Measurements from ENCODE around the gene CBX2. TPM values are rescaled to one million over a fixed set of nuclear protein-coding genes. Genes with fewer than 3 reads are reported as not detected.

The CBX2 gene
- total and polyA plus RNA-seq, 12 donors: 0.06 to 3.4 (median 0.82) TPM

DNA sequence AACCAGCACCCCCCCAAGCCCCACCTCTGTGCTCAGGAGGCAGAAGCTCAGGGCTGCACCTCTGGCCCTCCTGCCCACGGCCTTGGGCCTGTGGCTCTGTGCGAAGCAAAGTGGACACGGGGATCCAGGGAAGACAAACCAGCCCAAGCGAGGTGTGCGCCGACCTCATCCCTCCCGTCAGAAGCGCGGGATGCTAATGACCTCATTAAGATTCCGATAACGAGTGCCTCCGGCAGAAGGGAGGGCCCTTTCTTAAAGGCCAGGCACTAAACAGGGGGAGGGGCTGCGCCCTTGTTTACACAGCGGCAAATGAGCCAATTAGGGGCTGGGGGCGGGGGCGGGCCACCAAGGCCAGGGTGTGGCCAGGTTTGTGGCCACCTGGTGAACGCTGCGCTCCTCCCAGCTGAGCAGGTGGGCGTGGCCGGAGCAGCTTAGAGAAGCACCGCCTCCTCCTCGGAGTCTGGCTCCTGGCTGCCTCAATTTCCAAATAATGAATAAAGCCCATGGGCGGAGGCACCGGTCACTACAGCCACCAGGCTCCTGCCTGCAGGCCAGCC lies 58.1 kb downstream of the CBX2 start:
- DNase-seq: peak in 4 of 7 donors; percentile 27 to 60 (median 49)
- intact Hi-C loops (cut with DNase I): loop anchor here in 1 of 2 donors (5.0 kb wide), 1 partner anchor 34 kb away; no protein-coding TSS in a partner anchor
- WGBS, 4 donors: 73 to 85% (median 82%) methylated on average over 12 to 24 of the region's 24 CpGs
- TF ChIP-seq, protein P1, sequence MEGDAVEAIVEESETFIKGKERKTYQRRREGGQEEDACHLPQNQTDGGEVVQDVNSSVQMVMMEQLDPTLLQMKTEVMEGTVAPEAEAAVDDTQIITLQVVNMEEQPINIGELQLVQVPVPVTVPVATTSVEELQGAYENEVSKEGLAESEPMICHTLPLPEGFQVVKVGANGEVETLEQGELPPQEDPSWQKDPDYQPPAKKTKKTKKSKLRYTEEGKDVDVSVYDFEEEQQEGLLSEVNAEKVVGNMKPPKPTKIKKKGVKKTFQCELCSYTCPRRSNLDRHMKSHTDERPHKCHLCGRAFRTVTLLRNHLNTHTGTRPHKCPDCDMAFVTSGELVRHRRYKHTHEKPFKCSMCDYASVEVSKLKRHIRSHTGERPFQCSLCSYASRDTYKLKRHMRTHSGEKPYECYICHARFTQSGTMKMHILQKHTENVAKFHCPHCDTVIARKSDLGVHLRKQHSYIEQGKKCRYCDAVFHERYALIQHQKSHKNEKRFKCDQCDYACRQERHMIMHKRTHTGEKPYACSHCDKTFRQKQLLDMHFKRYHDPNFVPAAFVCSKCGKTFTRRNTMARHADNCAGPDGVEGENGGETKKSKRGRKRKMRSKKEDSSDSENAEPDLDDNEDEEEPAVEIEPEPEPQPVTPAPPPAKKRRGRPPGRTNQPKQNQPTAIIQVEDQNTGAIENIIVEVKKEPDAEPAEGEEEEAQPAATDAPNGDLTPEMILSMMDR (IDR thresholded peaks at IDR 0.05): no peak
- no peak for TF ChIP-seq POLR2A (IDR thresholded peaks at IDR 0.05)
- peaks cover 0 to 22% of the 10 kb centered on the region in 2 donors for H3K36me3 ChIP-seq (replicated peaks in 1 of 2)
- H3K9me3 ChIP-seq (replicated peaks in 1 of 3): no peaks in the 10 kb centered on the region
- H3K4me3 ChIP-seq: no peak overlapping the region
- H3K4me1 ChIP-seq (replicated peaks in 1 of 2): peaks cover 48 to 57% of the 10 kb centered on the region in 2 donors
- peaks cover 10% of the 10 kb centered on the region for H3K27me3 ChIP-seq
- H3K27ac ChIP-seq: peak overlapping the region in 1 of 5 donors; percentile 73

DNA sequence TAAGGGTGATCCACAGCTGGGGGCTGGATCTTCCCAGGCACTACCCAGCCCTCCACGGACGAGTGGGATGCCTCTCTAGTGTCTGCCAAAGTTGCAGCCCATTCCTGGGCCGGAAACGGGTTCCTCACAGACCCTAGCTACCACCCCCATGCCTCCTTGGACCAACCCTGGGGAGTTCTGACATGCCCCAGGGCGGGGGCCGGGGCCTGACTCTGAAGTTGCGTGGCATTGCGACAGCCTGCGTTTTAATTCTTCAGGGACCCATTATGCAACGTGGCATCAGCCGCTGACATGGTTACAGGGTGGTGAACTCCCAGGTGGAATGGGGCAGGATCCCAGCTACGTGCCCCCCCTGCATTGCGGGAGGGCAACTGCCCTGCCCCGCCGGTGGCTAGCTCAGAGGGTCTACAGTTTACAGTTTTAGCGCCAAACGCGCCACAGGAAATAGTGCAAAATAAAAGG lies 58.6 kb downstream of the CBX2 start:
- Histone ChIP-seq H3K4me3 (peak overlapping the region in 1 of 4 donors; percentile 96), H3K4me1 (replicated peaks in 1 of 2) (peaks cover 43 to 59% of the 10 kb centered on the region in 2 donors), H3K27ac (peak overlapping the region in 2 of 5 donors; percentile 73 to 95), H3K36me3 (replicated peaks in 1 of 2) (peaks cover 0 to 22% of the 10 kb centered on the region in 2 donors), H3K27me3 (peaks cover 15% of the 10 kb centered on the region), H3K9me3 (replicated peaks in 1 of 3) (no peaks in the 10 kb centered on the region)
- intact Hi-C loops (cut with DNase I): loop anchor here in 1 of 2 donors (5.0 kb wide), 1 partner anchor 34 kb away; no protein-coding TSS in a partner anchor
- WGBS, 4 donors: 46 to 54% (median 51%) methylated on average over 16 to 18 of the region's 18 CpGs
- TF ChIP-seq, protein P1 (IDR thresholded peaks at IDR 0.05): no peak
- TF ChIP-seq POLR2A (IDR thresholded peaks at IDR 0.05): peak in 1 of 2 donors; percentile 9
- DNase-seq: peak in 5 of 7 donors; percentile 38 to 71 (median 56)

DNA sequence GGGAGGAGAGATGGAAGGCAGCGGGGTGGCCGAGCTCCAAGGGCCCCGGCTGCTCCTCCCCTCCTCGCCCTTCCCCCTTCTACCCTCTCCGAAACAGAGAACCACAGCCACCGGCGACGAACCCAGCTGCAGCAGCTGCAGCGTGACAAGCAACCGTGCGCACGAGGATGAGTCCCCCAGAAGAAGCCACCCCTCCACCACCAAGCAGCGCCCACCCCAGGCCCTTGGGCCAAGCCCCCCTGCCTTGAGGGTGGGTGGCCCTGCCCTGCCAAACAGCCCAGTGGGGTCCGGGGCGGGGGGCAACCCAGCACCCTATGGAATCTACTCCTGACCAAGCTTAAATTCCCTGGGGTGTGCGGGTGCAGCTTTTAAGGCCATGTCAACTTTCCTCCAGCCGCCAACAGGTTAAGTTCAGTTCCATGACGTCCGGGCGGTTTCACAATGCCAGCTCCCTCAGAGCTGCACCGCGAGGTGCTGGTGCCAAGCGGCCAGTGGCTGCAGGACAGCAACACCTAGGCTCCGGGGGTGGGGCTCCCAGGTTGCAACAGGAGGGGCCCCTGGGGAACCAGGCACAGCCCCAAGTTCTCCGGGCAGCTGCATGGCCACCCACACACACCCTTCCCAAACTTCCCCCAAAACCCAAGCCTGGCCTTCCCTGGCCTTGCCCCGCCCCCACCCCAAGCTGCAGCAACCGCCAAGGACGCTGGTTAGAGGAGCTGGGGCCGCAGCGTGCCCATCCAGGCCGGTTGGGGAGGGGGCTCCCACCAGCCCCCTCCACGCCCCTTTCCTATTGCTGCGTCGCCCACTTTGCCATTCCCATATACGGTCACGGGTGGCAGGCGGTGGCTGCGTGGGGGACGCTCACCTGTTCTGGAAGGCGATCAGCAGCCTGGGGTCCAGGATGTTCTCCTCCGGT lies 59.3 kb downstream of the CBX2 start:
- peaks cover 36 to 52% of the 10 kb centered on the region in 2 donors for H3K4me1 ChIP-seq (replicated peaks in 1 of 2)
- WGBS, 4 donors: 17 to 43% (median 23%) methylated on average over 12 to 41 of the region's 41 CpGs
- peak; percentile 88 to 96 (median 95) for DNase-seq
- H3K36me3 ChIP-seq (replicated peaks in 1 of 2): peaks cover 0 to 22% of the 10 kb centered on the region in 2 donors
- H3K27me3 ChIP-seq: peaks cover 22% of the 10 kb centered on the region
- H3K9me3 ChIP-seq (replicated peaks in 1 of 3): no peaks in the 10 kb centered on the region
- intact Hi-C loops (cut with DNase I): loop anchor here in 1 of 2 donors (5.0 kb wide), 1 partner anchor 35 kb away; no protein-coding TSS in a partner anchor
- H3K27ac ChIP-seq: peak overlapping the region in 4 of 5 donors; percentile 62 to 95 (median 76)
- H3K4me3 ChIP-seq: peak overlapping the region in 3 of 4 donors; percentile 22 to 96 (median 49)
- peak in 1 of 2 donors; percentile 82 for TF ChIP-seq POLR2A (IDR thresholded peaks at IDR 0.05)
- TF ChIP-seq, protein P1 (IDR thresholded peaks at IDR 0.05): peak in 4 of 6 experiments; percentile 19 to 50 (median 44)

Other genes with a start within 250 kb of the CBX2 start
- gene RBFOX3, start 167.1 kb upstream of the CBX2 start, total RNA-seq: under 1 TPM in 1 of 9 donors, not detected in 8; 0.16 TPM
- gene RBFOX3, start 167.1 kb upstream of the CBX2 start, polyA plus RNA-seq: 1 to 10 TPM in 1 of 3 donors, under 1 TPM in 2; 0.29 to 1.3 (median 0.30) TPM
- under 1 TPM in 1 of 9 donors, not detected in 8; 0.39 TPM for gene ENPP7, start 47.2 kb upstream of the CBX2 start, total RNA-seq
- not detected for gene ENPP7, start 47.2 kb upstream of the CBX2 start, polyA plus RNA-seq
- gene CBX8, start 18.9 kb downstream of the CBX2 start, total RNA-seq: 10 to 100 TPM in 1 of 9 donors, 1 to 10 TPM in 7, under 1 TPM in 1; 0.85 to 10.6 (median 6.0) TPM
- 1 to 10 TPM; 1.0 to 7.4 (median 4.4) TPM for gene CBX8, start 18.9 kb downstream of the CBX2 start, polyA plus RNA-seq
- gene CBX4, start 61.3 kb downstream of the CBX2 start, total RNA-seq: 10 to 100 TPM; 15.1 to 39.3 (median 23.7) TPM
- 10 to 100 TPM in 1 of 3 donors, 1 to 10 TPM in 2; 5.4 to 10.1 (median 7.6) TPM for gene CBX4, start 61.3 kb downstream of the CBX2 start, polyA plus RNA-seq